KBM-7 (cell line): ENCODE measurements around the gene NR2F1.
A peak's percentile ranks its signal among the peaks of the same experiment; 100 is the strongest.

Experiments used
- DNase-seq: peaks from one replicate; pipeline ENCODE4 v3.0.0-alpha.2; 2015
- in situ Hi-C: fragments of 300-500 bp; cut with MboI; formaldehyde crosslinking; loops from 2 replicates; pipeline ENCODE4 v1.14.3; 2020; ENCODE audit warnings: low sequenced_read_pairs, low pct_unique_long_range_greater_than_20kb, mixed read lengths

Gene NR2F1

DNA sequence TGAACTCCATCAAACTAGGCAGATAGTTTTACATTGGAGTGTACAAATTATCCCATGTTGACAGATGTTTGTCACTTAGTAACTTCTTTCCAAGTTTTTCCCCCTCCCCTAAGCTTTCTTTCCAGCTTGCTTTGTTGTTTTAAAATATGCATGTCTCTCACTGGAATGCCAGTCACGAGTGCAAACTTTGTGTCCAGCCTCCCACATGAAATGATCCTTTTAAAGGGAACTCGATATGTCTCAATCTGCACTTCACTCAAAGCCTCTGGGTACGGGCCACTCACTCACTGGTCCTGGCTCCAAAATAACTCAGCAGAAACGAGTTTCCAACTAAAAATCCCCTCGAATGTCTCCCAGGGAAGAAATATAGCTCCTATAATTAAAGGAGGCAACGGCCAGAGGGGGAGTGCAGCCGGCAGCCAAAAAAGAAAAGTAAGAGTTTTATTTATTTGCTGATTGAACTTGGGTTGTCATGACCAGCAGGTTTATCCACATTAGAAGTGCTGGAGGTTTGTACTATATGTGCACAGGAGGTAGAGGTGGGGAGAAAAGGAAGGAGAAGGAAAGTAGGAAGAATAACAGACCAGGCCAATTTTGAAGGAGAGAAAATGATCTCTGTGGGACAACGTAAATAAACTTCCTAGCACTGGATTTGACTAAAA lies 17.5 kb downstream of the NR2F1 start:
- in situ Hi-C loops, result no loop called here
- DNase-seq, result no peak

DNA sequence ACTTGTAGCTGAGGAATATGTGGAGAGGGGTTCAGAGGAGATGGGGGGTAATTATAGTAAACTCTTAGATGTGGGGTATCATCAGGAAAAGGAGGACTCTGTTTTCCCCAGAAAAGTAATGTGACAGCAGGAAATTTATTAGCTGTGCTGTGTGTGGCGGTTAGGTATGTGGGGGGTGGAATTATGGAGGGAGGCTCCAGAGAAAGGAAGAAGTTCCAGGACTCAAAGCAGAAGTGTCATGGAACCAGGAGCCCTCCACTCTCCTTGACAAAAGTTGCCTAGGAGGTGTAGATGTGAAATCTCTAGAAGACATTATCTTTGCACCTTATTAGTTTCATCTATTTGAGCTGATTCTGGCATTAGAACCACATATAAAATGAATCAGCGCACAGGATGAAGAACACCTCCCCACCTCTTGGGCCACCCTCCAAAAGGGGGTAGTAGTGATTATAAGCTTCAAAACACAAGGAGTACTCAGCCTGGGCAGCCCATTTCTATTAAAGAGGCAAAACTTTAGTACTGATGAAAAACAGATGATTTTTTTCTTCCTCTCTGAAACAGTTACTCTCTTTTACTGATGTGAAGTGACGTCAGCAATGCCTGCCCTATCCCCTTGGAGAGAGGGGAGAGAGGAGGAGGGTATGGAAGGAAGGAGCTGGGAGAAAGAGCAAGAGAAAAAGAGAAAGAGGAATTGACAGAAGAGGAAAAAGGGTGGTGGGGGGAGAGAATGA lies 18.2 kb downstream of the NR2F1 start:
- DNase-seq, result no peak
- in situ Hi-C loops, result no loop called here

DNA sequence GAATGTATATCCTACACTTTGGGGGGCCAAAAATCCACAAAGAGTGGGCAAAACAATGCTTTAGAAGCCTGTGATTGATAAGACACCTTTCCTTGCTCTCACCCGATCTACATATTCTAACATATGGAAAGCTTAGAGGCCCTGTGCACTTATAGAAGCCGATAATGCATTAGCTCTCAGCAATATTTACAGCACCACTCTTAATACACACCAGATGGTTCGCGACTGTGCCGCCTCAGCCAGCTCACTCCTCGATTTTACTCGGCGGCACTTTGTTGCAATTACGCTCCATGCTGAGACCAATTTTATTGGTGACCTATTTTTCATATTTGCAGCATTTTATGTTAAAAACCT lies 18.8 kb downstream of the NR2F1 start:
- in situ Hi-C loops, result no loop called here

DNA sequence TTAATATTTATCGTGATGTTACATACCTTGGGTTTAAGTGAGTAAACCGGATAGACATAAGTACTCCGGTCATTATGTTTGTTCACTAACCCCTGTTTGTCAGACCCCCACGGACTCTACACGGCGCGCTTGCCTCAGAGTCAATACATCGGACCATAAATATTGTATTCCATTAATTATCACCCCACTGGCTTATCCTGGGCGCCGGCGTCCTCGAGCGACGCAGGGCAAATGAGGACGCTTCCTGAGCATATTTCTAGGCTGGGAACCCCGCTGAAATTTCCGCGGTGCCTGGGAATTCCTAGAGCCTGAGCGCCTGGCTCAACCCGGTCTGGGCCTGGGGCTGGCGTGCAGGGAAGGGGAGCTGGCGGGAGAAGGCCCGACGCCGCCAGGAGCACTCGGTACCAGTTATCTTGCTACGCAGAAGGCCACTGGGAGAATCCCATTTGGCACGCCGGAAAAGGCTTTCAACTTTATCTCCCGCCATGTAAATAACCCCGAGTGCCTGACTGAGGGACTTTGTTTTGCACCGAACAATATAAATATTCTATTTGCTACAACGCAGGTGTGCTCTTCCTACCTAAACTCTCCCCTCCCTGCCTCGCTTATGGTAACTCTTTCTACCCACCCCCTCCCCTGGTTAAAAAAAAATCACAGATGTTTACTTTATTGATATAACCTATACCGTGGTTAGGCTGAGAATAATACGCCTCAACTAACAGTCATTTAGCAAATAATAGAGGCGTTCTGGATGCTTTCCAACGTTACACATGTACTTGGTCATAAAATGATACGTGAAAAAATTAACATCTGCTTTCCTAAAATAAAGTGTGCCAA lies 19.4 kb downstream of the NR2F1 start:
- DNase-seq, result no peak
- in situ Hi-C loops, result no loop called here

More for the DNA sequence above, 18.8 kb downstream of the NR2F1 start:
- no peak for DNase-seq

DNA sequence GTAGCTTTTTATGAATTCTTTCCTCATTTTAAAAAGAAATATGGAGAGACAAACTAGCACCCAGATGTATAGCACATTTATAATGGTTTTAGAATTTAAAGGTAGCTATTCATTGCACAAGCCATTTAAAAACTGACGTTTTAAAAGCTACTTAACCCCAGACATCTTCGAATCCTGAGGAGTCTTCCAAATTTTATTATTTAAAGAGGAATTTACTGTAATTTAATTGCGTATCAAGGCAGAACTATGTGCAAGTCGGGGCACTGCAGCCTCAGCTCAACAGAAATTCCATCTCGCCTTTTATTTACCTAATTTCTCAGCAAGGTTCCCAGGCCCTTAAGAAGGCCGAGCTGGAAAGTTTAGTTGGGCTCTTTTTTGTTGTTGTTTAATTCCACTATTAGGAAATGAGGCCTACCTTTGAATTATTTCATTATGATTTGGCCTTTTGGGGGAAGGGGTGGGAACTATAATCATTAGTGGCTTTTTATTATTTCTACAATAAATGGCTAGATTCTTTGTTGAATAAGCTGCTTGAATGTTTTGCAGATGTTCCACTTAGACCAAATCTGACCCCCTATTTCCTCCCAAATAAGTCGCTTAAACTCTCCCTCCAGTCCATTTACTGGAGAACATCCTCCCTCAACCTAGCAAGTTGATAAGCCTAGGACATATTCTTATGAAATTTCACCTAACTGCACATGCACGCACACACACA lies 20.2 kb downstream of the NR2F1 start:
- in situ Hi-C loops, result no loop called here
- DNase-seq, result no peak

DNA sequence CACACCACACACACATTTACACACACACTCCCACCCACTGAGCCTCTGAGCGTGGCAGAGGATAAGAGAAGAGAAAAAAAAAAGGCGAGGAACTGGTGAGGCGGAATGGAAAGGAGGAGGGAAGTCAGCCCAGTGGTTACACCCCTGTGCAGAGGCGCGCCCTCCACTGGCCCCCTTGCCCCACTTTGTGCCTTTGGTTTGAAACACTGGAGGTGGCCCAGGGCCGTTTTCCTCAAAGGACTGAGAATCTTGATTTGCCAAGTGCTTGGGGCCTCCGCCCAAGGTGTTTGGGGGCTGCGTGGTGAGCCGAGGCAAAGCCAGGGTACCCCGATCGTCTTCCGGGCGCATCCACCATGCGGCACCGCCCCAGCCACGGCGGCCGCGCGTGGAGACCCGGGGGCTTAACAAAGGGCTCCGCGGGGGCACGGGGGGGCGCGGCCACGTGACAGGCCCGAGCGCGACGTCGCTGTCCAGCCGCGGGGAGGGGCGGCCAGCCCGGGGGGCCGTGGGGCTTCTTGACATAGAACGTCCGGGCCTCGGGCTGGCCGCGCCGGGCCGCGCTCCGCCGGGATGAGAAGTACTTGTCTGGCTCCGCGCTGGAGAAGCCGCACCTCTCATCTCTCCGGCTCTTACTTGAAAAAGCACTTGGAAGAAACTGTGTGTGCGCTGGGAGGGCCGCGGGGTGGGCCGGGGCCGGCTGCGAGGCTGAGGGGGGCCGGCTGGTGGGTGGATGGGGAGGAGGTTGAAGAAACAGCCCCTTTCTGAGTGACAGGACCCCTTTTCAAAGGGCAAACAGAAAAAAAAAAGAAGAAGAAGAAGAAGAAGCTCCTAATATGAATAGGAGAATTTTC lies 21.0 kb downstream of the NR2F1 start:
- in situ Hi-C loops, result no loop called here
- no peak for DNase-seq

DNA sequence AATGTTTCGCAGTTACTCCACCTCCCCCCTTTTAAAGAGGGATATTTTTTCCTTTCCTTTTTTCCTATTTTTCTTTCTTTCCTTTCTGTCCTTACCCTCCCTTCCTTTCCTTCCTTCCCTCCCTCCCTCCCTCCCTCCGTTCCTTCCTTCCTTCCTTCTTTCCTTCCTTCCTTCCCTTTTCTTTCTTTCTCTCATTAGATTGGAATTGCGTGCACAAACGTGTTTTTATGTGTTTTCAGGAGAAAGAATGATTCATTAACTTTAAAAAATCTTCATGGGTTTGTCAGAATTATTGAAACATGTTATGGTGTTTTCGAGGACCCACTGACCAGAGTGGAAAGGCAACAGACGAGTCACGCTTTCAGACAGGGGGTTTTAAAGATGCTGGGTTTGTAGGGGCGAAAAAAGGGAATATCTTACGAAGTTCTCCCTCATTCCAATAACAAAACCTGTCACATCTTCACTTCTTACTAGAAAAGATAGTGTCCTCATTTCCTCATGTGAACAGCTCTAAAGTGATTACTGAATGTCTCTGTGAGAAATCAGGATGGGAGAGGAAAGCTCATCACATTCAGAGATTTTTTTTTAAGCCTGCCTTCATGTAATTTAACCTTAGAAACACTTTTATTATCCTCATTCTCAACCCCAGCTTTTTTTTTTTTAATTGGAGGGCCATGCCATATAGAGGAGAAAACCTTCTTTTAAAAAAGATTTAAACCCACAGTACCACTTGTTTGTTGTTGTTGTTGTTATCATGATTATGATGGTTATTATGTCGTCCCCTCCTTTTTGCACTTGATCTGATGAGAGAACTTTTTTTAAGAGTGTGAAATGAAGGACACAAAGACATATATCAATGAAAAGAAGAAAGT lies 21.9 kb downstream of the NR2F1 start:
- in situ Hi-C loops, result no loop called here
- no peak for DNase-seq

DNA sequence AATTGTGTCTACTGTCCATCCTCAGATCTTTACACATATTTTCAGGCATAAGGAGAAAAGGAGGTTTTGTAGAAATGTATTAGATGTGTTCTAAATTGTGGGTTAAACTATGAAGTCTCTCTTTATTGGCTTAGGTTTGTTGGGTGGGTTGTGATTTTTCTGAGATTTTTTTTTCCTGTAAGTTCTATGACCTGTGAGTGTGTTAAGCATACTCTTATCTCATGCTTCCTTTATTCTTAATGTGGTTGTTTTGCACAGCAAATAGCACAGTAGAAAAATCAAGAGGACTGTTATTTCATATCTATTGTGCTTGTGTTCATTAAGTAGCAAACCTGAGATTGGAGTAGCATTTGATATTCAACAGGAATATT lies 23.3 kb downstream of the NR2F1 start:
- no peak for DNase-seq
- in situ Hi-C loops, result no loop called here

DNA sequence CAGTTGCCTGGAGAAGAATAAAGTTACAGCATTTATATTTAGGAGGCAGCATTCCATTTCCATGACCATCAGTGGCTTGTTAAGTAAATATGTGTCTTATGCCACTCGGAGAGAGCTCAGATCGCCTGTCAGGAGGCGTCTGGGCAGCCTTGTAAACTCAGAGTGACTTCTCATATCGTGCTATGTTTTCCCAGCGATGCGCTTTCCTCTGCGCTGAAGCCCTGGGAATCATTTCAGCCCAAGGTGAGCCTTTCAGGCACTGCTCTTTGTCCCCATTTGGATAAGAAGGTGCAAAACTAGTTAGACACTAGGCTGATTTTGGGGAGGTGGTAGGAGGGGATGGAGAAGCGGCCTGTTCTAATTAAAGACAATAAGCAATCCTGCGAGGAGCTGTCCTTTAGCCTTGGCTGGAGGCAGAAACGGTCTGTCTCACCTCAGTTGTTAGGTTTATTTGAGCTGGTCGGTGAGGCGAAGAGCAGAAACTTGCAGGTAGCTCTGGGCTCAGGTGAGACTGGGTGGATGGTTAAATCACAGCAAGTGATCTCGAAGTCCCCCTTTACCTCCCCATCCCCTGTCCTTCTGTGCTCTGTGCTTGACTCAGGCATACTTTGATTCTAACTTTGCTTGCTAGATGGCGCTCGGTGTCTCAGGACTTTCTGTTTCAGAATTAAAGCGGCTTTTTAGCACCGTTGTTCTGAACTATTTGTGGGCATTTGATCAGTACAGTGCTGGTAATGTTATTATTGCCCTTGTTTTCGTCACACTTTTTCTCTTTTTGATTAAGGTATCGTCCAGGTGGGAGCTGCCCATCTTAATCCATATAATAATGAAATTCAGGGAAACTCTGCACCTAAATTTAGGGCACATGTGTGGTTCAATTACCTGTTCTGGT lies 24.6 kb downstream of the NR2F1 start:
- in situ Hi-C loops, result no loop called here

DNA sequence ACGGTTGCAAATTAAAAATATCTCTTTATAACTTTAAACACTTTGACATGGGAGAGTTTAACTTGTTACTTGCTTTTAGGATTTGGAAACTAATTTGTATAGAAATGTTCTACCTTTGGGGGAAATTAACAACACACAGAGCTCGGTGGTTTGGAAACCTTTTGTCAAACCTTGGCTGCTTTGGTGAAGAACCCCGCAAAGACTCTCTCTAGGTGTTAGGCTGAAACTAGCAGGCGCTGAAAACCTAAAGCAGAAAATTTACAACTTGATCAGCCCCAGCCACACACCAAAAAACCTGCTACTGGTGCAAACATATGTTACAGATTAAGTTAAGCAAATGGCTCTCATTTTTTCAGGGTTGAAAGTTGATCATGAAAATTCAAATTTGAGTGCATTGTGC lies 25.8 kb downstream of the NR2F1 start:
- DNase-seq, result no peak
- in situ Hi-C loops, result no loop called here

More for the DNA sequence above, 24.6 kb downstream of the NR2F1 start:
- peak; percentile 53 for DNase-seq

DNA sequence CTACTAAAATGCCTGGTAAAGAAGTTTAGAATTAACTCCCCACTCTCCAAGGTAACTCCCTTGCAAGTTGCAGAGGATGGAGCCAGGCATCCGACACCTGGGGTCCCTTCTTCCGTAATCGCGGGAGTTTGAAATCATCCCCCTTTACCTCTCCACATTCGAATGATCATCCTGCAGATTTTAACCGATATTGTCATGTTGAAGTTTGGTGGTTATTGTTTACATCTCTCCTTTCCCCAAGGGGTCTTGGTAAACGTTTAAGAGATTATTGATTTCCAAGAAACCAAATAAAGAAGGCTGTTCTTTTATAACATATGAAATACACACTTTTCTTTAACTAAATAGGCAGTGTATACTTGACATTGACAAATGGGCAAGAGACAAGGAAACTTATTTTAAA lies 26.7 kb downstream of the NR2F1 start:
- in situ Hi-C loops, result no loop called here
- no peak for DNase-seq

DNA sequence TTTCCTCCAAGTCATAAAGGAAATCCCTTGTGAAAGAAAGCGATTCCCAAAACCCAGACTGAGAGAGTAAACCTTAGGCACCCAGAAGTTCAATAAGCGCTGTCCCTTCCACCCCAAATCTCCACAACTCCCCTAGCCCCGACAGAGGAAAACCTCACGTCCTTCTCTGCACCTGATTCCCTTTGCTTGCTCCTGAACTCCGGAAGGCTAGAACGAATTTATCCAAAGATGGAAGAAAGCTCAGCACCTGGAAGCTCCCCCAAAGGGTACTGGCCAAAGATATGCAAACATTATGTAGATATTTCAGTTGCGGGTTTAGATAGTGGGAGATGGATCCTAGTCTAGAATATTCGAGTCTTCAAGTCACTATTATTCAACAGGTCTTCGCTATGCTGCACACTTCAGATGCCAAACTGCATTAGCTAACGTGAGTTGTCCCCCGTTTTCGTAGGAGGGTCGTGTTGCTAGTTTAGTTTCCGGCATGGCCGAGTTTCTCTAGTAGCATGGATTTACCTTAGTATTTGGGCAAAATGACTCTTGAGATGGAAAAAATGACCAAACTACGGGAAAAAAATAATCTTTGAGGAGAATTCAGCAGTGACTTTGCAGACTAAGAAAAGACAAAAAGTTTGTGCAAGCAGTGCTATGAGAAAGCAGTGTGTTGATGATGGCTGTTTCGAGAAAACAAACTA lies 27.7 kb downstream of the NR2F1 start:
- in situ Hi-C loops, result no loop called here
- DNase-seq, result no peak

DNA sequence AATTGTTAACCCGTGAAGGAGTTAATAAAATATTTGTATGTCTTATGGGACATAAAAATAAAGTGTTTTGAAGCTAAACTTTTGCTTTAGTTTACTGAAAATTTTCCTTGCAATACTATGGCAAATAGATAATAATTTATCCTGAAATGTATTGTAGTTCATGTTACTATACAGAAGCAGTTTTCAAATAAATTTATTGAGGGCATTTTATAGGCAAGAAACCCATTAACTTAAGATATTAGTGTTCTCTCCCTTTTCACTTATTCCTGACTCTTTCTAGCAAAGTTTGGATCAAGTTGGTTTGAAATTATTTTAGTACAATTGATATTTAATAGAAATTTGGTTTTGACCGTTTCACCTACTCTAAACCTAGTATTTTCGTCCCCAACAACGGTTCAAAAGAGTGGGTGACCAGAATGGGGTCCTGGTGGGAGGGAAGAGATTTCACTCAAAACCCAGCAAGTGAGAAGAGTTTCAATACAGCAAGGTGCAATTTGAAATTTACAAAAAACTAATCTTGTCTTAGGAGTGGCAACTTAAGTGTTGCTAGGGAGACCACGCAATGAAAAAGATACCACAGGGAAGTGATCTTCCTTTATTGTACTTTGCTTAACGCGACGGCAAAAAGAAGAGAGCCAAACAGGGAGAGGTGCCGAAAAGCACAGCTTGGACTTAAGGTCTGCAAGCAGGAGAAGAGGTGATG lies 28.4 kb downstream of the NR2F1 start:
- in situ Hi-C loops, result no loop called here
- DNase-seq, result no peak

DNA sequence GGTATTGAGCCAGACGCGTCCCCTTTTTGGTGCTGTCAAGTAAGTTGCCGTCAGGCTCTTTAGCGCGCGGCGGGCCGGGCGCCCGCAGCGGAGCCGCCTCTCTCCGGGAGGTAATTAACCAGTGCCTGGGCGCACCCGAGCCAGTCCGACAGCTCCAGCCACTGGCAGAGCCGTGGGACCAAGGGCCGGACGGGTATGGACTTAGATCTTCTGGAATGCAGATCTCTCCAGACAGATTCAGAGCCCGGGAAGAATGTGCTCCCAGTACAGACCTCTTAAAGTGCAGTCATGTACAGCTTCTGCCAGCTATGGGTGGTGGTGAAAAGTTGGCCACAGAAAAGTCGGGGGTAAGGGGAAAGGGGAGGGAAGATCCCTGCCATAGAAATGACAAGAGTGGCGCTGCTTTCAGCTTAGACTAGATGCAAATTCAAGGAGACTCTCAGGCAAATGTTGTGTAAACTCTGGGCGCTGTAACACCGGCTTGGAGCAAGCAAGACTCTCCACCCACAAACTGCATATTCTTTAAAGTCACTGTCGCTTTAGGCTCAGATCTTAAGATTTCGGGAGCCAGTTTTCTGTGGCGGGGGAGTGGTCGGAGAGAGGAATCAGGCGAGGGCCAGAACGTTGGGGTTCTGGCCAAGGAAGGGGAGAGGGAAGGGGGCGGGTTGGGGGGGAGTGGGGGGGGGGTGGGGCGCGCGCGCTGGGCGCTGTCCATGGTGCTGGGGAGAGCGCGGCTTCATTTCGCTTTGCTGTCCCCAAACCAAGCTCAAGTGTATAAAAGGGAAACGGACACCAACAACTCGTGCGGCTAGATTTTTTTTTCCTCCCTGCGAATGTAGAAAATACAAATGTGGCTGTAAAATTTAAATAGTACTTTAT lies 29.2 kb downstream of the NR2F1 start:
- DNase-seq, result peak; percentile 64
- in situ Hi-C loops, result no loop called here

DNA sequence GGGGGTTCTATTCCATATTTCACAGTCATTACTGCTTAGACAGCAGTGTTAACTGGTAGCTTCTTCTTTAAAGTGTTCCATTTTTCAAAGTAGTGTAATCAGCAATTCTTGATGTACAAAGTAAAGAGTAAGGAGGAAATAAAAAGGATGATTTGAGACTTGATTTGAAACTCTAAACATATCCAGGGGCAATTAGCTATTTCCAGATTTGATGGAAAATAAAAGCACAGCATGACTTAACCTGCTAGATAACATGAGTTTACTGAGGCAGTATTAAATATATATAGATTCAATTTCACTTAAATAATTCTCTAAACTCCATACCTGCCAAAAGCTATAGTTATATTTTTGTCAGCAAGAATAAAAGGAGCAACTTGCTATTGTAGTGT lies 29.8 kb downstream of the NR2F1 start:
- in situ Hi-C loops, result no loop called here
- DNase-seq, result no peak
